Vagina (tissue), 2 donors: Measurements from ENCODE around the gene KLHDC4.

Experiments used
- POLR2A ChIP-seq, 2 donors: fragments of 450-650 bp; IDR thresholded peaks; one replicate each; pipeline ENCODE4 v1.6.1; 2017; ENCODE audit warnings: antibody characterized with exemption in 2 of 2, mild to moderate bottlenecking in 2 of 2, moderate library complexity in 2 of 2
- POLR2AphosphoS5 ChIP-seq, 2 donors: sonication (generic); formaldehyde crosslinking; IDR thresholded peaks; one replicate each; pipeline ENCODE4 v1.9.0; 2017; ENCODE audit warnings: antibody characterized with exemption in 2 of 2, mild to moderate bottlenecking in 2 of 2, low read depth in 1 of 2; ENCODE audit not compliant: insufficient read depth in 1 of 2
- TF ChIP-seq, protein P1 (sequence below), 3 experiments: fragments of 450-650 bp in 2 of 3; fragments of 200-600 bp in 1 of 3; sonication (generic) in 1 of 3; IDR thresholded peaks; one replicate each; pipeline ENCODE4 v1.5.1; 2017 to 2019; ENCODE audit warnings: antibody characterized with exemption in 3 of 3, mild to moderate bottlenecking in 2 of 3, moderate library complexity in 2 of 3

DNA sequence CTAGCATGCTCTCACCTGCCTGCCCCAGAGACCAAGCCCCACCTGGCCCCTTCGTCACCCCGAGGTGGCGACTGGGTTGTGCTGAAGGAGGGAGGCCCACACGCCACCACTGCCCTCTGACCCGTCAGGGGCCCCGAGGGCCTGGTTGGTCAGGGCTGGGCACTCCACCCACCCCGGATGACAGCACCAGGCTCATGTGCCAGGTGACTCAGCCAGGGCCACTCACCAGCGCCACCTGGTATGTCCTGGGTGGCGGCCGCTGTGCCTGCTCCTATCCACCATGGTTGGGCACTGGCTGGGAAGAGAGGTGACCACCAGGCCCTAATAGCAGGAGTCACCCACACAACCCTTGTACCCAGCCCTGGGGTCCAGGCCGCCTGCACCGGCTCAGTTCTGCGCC is 94.6 kb downstream of the KLHDC4 start:
- TF ChIP-seq, protein P1, sequence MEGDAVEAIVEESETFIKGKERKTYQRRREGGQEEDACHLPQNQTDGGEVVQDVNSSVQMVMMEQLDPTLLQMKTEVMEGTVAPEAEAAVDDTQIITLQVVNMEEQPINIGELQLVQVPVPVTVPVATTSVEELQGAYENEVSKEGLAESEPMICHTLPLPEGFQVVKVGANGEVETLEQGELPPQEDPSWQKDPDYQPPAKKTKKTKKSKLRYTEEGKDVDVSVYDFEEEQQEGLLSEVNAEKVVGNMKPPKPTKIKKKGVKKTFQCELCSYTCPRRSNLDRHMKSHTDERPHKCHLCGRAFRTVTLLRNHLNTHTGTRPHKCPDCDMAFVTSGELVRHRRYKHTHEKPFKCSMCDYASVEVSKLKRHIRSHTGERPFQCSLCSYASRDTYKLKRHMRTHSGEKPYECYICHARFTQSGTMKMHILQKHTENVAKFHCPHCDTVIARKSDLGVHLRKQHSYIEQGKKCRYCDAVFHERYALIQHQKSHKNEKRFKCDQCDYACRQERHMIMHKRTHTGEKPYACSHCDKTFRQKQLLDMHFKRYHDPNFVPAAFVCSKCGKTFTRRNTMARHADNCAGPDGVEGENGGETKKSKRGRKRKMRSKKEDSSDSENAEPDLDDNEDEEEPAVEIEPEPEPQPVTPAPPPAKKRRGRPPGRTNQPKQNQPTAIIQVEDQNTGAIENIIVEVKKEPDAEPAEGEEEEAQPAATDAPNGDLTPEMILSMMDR (IDR thresholded peaks at IDR 0.05), result no peak
- no peak for TF ChIP-seq POLR2AphosphoS5 (IDR thresholded peaks at IDR 0.05; ENCODE audit: insufficient read depth in 1 of 2, low read depth in 1 of 2)
- no peak for TF ChIP-seq POLR2A (IDR thresholded peaks at IDR 0.05)
